ENCODE data around the gene CCDC180.
"Not testable (repeated sequence)": the region's sequence is repeated elsewhere in the genome, so short reads cannot be mapped to it uniquely, and the experiment has no call there.

The CCDC180 gene

DNA sequence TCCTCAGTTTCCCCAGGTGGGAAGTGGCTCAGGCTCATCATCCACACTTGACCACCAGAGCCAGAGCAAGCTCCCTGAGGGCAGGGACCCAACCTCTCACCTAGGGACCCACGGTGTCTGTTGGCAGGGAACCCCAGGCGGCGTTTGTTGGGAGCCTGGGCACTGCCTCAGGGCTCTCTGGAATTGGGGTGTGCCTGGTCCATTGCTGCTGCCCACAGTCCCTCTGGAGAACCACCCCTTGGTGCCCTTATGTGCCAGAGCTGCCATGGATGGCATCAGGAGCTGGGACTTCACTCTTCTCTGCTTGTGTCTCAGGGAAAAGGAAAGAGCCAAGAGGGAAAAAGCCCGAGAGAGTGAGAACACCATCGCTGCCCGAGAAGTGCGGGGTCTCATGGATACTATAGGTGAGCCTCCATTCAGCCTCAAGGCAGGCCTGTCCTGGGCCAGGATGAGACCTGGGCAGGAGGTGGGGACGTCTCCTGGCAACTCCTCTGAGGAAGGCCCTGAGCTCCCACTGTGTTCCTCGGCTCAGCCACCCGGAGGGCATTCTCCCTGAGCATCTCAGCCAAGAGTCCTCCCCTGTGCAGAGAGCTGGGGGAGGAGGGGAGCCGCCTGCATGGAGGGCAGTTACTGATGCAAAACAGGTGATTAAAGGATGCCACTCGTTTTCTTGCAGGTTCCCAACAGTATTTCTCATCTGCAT is 4.5 kb downstream of the CCDC180 start:
- DNase-seq (ENCODE audit: low read depth): no peak

DNA sequence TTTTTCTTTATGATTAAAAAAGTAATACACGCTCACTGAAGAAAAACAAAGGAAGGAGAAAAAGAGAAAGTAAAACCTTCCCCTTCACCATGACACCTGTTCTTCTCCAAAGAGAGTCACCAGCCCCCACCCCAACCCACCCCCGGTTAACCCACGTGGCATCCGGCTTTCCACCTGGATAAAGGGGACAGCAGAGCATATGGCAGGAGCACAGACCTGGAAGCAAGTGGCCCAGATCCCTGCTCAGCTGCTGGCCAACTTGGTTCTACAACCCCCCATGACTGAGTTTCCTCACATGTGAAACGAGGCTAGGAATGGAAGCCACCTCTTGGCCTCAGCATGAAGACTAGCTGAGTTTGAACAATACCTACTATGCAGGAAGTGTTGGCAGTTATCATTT is 5.1 kb downstream of the CCDC180 start:
- DNase-seq (ENCODE audit: low read depth): no peak

DNA sequence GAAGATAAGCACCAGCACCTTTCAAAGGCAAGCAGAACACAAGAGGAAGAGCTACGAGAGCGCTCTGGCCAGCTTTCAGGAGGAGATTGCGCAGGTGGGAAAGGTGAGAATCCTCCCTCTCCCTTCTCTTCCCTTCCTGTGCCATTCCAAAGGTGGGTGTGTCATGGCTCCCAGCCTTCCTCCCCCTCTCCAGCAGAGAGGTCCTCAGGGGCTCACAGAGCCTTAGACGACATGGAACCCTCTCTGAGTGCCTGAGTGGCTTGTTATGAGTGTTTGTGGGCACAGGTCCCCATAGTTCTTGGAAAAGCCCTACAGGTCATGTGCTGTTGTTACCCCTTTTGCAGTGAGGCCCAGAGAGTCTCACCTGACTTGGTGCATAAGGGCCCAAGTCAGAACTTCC is 5.8 kb downstream of the CCDC180 start:
- DNase-seq (ENCODE audit: low read depth): no peak

DNA sequence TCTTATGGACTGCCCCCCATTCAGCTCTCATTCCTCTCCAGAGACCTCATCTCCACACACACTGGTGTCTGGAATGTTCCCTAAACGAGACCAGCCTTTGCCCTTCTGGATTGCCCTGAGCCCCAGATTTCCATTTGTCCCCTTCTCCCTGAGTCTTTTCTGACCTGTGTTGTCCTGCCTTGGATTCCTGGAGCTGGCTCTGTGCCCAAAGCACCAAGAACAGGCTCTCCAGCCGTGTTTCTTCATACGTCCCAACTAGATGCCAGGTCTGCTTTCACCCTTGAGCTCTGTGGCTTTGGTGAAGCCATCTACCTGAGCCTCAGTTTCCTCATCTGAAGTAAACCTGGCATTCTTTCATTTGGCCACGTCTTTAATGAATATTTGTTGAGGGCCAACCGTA is 6.3 kb downstream of the CCDC180 start:
- no peak for DNase-seq (ENCODE audit: low read depth)

DNA sequence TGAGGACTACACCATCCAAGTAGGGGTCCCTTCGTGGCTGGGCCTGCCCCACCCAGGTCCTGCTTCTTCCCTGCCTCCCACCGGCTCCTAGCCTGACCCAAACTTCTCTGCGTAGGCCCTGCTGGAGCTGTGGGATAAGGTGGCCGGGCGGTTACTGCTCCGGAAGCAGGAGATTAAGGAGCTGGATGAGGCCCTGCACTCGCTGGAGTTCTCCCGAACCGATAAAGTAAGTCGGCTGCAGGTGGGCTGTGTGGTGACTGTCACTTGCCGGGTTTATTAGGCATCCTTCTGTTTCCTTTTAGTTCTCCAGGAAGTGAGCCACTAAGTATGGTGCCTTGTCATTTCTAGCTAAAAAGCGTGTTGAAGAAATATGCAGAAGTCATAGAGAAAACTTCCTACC is 7.0 kb downstream of the CCDC180 start:
- no peak for DNase-seq (ENCODE audit: low read depth)

DNA sequence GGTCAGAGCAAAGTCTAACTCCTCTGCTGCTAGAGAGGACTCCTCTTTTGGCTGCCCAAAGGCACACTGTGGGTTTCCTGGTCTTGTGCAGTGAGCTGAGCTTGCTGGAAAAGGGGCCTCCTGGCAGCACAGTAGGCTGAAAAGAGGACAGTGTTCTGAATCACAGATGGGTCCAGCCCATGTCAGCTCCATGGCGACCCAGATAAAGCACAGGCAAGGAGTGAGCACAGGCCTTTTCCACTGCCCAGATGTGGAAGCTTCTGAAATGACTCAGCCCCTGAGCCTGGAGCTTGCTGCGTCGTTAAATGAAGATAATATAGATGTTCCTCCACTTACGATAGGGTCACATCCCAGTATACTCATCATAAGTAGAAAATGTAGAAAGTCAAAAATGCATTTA is 8.1 kb downstream of the CCDC180 start:
- DNase-seq (ENCODE audit: low read depth): no peak

DNA sequence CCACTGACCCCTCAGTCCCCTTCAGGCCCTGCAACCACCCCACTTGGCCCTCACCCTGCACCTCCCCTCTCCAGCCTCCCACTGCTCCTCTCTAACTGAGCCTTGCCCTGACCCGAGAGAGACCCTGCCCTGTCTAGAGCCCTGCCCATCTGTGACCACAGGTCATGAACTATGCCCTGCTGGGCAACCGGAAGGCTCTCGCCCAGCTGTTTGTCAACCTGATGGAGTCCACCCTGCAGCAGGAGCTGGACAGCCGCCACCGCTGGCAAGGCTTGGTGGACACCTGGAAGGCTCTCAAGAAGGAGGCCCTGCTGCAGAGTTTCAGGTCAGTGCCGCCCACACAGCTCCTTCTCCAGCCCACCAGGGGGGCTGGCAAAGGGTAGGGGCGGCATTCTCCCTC is 9.4 kb downstream of the CCDC180 start:
- DNase-seq (ENCODE audit: low read depth): no peak

DNA sequence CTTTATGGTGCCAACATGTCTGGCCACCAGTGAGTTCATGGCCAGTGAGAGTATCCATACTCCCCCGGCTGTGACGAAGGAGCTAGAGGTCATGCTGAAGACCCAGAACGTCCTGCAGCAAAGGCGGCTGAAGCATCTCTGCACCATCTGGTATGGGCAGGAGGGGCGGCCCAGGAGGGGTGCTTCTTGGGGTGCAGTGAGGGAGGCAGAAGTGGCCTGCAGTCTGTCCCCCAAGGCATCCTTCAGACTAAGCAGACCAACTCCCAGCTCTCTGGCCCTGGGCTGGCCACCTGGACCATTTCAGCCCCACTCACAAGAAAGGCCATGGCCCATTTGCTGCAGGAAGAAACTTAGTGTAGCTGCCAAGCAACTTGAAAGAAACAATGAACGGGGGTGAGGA is 11.0 kb downstream of the CCDC180 start:
- DNase-seq (ENCODE audit: low read depth): no peak

DNA sequence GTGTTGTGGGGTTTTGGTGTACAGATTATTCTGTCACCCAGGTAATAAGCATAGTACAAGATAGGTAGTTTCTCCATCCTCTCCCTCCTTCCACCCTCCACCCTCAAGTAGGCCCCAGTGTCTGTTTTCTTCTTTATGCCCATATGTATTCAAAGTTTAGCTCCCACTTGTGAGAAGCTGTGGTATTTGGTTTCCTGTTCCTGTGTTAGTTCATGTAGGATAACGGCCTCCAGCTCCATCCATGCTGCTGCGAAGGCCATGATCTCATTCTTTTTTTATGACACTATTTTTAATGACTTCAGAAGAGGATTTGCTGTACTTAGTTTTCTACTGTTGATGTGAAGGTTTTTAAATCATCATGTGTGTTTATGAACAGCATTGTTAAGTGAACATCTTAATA is 11.9 kb downstream of the CCDC180 start:
- no peak for DNase-seq (ENCODE audit: low read depth)

DNA sequence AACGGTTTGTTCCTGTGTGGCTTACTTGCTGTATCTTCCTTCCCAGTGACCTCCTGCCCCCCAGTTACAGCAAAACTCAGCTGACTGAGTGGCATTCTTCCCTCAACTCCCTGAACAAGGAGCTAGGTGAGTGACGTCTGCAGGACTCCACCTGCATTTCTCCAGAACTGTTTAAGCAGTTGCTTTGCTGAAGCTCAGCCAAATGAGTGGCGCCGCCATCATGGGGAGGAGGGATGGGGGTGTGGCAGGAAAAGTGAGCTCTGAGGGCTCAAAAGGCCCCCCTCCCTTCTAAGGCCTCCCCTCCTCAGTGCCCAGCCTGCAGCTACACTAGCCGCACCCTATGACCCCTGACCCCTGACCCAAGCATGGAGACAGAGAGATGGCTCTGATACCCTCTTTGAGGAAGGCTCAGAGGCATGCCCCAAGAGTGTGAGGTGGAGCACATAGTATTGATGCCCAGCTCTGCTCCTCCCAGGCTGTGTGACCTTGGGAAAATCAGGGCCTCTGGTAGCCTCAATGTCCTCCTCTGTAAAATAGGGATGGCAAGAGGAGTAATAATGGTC is 12.7 kb downstream of the CCDC180 start:
- no peak for DNase-seq (ENCODE audit: low read depth)

DNA sequence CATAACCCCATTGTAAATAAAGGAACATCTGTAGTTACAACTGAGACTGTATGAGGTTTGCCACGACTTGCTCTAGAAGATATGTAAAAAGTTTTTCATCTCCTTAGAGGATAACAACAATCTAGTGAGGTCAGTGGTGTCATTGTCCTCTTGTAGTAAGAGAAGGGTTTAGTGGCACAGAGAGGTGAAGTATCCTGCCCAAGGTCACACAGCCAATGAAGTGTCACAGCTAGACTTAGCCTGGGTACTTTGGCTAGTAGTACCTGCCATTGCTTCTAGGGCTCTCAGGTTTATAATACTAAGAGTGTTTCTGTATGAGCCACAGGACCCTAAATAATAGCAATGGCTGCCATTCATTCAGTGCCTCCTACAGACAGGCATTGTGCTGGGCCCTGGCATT is 13.8 kb downstream of the CCDC180 start:
- no peak for DNase-seq (ENCODE audit: low read depth)

DNA sequence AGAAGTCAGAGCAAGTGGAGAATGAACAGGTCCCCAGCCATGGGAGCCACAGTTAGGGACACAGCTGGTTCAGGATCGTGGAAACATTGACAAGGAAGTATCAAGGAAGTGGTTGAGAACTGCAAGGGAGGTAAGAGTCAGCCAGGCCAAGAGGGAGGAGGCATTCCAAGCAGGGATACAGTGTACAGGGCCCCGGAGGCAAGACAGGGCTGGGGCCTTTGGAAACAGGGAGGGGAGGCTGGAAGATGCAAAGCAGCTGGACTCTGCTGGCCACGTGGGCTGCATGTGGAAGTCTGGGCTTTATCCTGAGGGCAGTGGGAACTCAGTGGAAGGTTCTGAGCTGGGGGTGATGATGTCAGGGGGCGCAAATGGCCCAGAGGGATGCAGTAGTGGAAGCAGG is 14.2 kb downstream of the CCDC180 start:
- DNase-seq (ENCODE audit: low read depth): no peak

DNA sequence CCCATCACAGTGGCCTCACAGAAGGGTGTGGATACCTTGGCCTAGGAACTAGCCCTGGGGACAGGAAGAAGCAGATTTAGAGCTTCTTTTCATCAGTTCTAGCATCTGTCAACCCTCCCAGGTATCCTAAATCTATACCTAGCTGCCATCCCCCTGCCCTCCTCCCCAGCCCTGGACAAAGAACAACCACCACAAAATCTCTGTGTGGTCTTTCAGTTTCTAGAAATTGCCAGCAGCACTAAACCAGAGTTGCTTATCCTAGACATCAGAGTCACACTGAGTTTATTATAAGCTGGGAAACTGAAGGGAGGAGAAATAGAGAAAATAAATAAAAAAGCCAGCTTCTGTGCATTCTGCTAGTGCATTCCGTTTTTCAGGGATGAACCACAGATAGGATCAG is 14.6 kb downstream of the CCDC180 start:
- DNase-seq (ENCODE audit: low read depth): no peak

DNA sequence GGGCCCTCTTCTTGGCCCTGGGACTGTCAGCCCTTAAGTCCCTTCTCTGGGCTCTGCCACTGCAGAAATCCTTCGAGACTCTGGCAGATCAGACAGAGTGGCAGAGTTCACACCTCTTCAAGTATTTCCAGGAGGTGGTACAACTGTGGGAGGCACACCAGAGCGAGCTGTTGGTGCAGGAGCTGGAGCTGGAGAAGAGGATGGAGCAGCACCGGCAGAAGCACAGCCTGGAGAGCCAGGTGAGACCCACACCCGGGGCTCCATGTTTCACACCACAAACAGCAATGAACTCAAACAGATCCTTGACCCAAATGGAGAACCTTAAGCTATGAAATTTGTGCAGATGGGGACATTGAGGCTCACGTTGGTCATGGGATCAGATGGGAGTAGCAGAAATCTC is 17.5 kb downstream of the CCDC180 start:
- no peak for DNase-seq (ENCODE audit: low read depth)

DNA sequence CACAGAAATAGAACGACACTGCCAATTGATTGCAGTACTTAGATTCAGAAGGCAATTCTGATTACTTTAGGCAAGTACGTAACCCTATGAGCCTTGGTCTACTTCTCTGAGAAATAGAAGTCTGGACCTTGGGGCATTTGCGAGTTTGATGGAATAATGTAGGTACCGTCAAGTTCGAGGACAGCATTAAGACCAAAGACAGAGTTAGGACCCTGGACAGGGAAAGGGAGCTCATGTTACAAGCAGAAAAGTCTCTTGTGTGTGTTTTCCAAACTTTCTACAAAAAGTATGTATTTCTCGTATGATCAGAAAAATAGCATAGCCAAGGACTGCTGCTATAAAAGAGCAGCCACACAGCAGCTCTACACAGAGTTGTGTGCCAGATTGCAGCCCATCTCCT is 20.1 kb downstream of the CCDC180 start:
- no peak for DNase-seq (ENCODE audit: low read depth)

DNA sequence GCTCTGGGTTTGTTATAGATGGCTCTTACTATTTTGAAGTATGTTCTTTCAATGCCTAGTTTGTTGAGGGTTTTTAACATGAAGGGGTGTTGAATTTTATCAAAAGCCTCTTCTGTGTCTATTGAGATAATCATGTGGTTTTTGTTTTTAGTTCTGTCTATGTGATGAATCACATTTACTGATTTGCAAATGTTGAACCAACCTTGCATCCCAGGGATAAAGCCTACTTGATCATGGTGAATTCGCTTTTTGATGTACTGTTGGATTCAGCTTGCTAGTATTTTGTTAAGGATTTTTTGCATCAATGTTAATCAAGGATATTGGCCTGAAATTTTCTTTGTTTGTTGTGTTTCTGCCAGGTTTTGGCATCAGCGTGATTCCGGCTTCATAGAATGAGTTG is 25.5 kb downstream of the CCDC180 start:
- no peak for DNase-seq (ENCODE audit: low read depth)

DNA sequence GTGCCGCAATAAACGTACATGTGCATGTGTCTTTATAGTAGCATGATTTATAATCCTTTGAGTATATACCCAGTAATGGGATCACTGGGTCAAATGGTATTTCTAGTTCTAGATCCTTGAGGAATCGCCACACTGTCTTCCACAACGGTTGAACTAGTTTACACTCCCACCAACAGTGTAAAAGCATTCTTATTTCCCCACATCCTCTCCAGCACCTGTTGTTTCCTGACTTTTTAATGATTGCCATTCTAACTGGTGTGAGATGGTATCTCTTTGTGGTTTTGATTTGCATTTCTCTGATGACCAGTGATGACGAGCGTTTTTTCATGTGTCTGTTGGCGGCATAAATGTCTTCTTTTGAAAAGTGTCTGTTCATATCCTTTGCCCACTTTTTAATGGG is 28.2 kb downstream of the CCDC180 start:
- not testable (repeated sequence) for DNase-seq (ENCODE audit: low read depth)

DNA sequence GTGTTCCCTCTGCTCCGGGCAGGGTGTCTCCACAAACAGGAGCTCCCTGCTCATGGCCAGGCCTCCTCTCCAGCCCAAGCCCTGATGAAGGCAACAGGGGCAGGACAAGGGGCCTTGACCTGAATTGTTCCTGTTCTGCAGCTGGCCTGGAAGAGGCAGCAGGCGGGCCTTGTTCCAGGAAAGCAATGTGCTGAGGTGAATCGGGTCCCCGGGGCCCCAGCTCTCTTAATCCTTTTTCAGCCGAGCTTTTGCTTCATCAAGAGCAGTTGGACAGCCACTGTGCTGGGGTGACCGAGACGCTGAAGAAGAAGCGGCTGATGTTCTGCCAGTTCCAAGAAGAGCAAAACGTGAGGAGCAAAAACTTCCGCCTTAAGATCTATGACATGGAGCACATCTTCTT is 41.4 kb downstream of the CCDC180 start:
- DNase-seq (ENCODE audit: low read depth): no peak

DNA sequence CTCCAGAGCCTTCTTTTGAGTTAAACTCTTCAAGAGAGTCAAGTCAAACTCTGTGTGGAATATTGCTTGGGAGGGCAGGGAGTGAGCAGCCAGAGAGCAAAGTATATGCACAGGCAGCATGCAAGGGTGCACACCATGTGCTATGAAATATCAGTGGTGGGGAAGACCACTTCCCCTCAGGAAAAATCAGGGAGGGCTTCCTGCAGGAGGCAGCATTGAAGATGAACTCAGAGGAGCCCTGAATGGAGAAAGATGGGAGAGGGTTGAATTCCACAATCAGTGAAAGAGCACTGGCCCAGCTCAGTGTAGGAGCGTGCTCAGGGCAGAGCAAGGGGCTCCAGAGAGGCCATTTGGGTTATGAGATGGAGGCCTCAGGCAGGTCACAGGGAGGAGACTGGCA is 41.9 kb downstream of the CCDC180 start:
- DNase-seq (ENCODE audit: low read depth): no peak

DNA sequence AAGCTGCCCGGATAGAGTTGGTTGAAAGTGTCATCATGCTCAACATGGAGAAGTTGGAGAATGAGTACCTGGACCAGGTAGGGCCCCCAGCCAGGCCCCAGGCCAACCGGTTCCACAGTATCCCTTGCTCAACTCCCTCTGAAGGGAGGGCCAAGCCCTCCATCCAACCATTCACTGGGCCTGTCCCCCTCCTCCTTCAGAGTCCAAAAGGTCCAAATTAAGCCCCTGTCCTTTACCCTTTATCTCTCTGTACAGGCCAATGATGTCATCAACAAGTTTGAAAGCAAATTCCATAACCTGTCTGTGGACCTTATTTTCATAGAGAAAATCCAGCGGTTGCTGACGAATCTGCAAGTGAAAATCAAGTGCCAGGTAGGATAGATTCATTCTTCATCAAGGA is 47.2 kb downstream of the CCDC180 start:
- no peak for DNase-seq (ENCODE audit: low read depth)

DNA sequence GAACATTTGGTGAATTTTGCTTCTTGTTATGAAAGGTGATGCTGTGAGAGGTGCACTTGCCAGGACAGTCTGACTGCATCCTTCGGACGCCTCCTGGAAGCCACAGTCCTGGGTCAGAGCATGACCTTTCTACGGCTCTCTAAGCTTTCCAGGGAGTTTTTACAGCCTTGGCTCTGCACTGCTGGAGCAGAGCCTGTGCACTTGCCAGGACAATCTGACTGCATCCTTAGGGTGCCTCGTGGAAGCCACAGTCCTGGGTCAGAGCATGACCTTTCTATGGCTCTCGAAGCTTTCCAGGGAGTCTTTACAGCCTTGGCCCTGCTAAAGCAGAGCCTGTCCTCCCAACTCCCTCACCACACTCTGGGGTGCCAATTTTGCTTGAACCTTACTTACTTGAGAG is 49.6 kb downstream of the CCDC180 start:
- no peak for DNase-seq (ENCODE audit: low read depth)
